GM10248 (cell line): ENCODE data around the gene FGFBP2.
A peak's percentile ranks its signal among the peaks of the same experiment; 100 is the strongest.

Experiments used
- CTCF ChIA-PET: fragments of 300-600 bp; sonication (Branson Sonifier 250); formaldehyde crosslinking; extraction: SDS; loops from one replicate; lab custom pipeline; 2021; ENCODE audit warnings: antibody characterized with exemption; lab: Yijun Ruan, JAX
- POLR2A ChIA-PET: fragments of 350-650 bp; sonication (Branson Sonifier 250); formaldehyde crosslinking; extraction: SDS; loops from one replicate; lab custom pipeline; 2020; ENCODE audit warnings: antibody characterized with exemption; lab: Yijun Ruan, JAX
- DNase-seq: peaks from one replicate; pipeline ENCODE4 v3.0.0; 2012; ENCODE audit errors: extremely low spot score
- TF ChIP-seq, protein P1 (sequence below): IDR thresholded peaks from 2 replicates; pipeline ENCODE4 v1.5.1; 2012; ENCODE audit warnings: mild to moderate bottlenecking, low read depth; ENCODE audit errors: extremely low read depth, missing control alignments, control extremely low read depth

FGFBP2 gene, protein sequence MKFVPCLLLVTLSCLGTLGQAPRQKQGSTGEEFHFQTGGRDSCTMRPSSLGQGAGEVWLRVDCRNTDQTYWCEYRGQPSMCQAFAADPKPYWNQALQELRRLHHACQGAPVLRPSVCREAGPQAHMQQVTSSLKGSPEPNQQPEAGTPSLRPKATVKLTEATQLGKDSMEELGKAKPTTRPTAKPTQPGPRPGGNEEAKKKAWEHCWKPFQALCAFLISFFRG

DNA sequence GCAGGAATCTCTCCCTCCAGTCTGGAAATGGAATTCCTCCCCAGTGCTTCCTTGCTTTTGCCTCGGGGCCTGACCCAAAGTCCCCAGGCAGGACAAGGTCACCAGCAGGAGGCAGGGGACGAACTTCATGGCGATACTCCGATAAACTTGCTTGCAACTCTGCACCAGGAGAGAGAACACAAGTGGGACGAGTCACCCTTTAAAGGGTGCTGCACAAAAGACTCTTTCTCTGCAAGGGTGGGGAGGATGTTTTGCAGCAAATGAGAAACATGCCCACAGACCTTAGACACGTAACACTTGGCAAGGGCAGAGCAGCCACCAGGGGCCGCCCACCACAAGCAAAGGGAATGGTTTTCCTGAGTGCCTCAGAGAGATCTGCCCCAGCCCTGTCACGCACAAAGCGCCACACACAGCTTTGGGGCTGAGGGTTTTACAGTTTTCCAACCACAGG lies at the start of gene FGFBP2:
Gene FGFBP2 (minus strand): TSS at position 175 of the 451 bp plus-strand sequence. CDS start 46 bp downstream, at position 129.
- ChIA-PET CTCF (interaction anchor here (0.7 to 2.6 kb wide), 4 partner anchors 9 to 302 kb away, joined by 3 to 10 read pairs (median 4); no protein-coding TSS in a partner anchor), POLR2A (no interaction called here)
- TF ChIP-seq, protein P1, sequence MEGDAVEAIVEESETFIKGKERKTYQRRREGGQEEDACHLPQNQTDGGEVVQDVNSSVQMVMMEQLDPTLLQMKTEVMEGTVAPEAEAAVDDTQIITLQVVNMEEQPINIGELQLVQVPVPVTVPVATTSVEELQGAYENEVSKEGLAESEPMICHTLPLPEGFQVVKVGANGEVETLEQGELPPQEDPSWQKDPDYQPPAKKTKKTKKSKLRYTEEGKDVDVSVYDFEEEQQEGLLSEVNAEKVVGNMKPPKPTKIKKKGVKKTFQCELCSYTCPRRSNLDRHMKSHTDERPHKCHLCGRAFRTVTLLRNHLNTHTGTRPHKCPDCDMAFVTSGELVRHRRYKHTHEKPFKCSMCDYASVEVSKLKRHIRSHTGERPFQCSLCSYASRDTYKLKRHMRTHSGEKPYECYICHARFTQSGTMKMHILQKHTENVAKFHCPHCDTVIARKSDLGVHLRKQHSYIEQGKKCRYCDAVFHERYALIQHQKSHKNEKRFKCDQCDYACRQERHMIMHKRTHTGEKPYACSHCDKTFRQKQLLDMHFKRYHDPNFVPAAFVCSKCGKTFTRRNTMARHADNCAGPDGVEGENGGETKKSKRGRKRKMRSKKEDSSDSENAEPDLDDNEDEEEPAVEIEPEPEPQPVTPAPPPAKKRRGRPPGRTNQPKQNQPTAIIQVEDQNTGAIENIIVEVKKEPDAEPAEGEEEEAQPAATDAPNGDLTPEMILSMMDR: no peak
- DNase-seq: peak; percentile 28

DNA sequence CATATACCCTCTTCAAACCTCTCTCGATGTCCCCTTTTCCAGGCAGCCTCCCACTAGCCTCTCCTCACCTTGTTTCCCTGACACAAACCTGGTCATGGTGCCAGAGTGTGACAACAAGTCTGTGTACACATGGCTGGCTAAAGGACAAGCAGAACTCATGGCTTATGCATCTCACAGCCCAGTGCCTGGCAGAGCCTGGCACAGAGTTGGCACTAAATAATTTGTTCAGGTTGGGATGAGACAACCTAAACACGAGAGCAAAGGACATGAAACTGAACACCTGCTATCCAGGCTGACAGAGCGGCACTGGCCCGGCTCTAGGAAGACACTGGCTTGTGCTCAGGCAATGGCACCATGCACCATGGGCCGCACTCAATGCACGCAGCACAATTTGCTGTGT lies 48.2 kb upstream of the FGFBP2 start:
- ChIA-PET CTCF (interaction anchor here (1.6 kb wide), 1 partner anchor 10 kb away, joined by 7 read pairs; no protein-coding TSS in a partner anchor), POLR2A (no interaction called here)
- TF ChIP-seq, protein P1: no peak
- DNase-seq: no peak

DNA sequence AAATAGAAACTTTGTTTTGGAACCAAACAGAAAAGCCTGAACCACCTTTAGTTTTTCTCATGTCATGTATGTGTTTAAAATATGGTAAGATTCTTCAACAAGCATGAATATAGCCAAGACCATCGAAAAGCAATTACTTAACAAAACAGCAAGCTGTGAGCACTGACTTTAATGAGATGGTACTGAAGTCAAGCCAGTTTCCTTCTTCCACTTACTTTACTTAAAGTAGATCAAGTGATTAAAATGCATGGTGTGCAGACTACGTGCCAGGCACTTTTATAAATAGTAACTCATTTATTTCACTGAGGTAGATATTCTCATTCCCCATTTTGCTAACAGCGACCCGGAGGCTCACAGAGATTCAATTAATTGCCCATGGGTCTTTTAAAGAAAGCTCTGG lies 46.2 kb upstream of the FGFBP2 start:
- ChIA-PET POLR2A (no interaction called here), CTCF (interaction anchor here (1.8 kb wide), 1 partner anchor 53 kb away, joined by 5 read pairs; no protein-coding TSS in a partner anchor)
- TF ChIP-seq, protein P1: no peak
- DNase-seq: no peak

DNA sequence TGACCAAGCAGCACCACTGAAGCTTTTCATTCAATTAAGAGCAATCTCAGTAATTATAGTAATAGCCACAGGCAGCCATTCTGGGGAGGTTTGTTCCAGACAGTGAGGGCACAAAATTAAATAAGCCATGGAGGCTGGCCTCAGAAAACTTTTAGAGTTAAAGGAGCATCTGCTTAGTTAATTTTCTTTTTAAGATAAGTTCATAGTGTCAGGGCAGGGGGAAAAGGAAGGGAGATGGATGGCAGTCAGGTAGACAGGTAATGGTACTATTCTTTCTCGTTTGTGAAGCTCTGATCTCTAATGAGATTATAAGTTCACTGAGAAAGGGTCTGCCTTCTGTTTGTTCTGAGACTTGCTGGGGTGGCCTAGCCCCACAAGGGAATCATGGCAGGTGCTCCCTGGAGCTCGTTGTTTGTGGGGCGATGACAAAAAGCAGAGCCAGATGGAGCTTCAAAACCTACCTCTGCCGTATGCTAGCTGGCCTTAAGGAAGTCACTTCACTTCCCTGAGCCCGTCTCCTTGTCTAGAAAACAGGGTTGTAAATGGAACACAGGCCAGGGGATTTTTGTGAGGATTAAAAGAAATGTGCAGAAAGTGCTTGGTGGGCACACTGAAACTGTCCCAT lies 44.6 kb upstream of the FGFBP2 start:
- ChIA-PET CTCF (interaction anchor here (1.0 to 6.2 kb wide), 7 partner anchors 8 to 201 kb away, joined by 3 to 24 read pairs (median 3); no protein-coding TSS in a partner anchor), POLR2A (no interaction called here)
- TF ChIP-seq, protein P1: no peak
- no peak for DNase-seq

DNA sequence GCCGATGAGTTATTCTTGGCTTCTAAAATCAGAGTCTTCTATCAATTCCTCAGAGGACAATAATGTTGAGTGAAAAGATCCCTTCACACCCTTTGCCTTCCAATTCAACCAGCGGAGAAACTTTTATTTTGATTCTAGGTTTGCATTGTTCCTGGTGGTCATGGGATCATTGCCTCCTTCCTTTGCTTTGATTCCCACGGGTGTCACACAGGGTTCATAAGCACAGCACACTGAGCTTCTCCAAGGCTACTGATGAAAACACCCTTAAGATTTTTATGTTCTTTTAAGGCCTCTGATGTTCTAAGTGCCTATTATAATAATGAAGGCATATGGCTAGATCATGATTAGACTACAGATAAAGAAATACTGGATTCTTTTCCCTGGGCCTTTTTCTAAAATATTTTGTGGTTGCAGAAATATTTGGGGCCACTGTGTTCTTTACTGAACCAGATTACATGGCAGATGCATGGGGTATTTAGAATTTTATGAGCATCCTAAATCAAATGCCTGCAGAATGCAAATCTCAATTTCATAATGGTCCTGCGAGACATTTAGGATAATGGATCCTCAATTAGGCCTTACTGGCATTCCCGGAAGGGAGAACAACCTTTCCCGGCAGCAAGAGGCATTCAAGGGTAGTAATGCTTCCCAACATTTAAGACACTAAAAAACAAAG lies 43.9 kb upstream of the FGFBP2 start:
- CTCF ChIA-PET: interaction anchor here (1.2 to 6.2 kb wide), 7 partner anchors 7 to 200 kb away, joined by 3 to 24 read pairs (median 4); no protein-coding TSS in a partner anchor
- POLR2A ChIA-PET: no interaction called here
- TF ChIP-seq, protein P1: no peak
- no peak for DNase-seq

DNA sequence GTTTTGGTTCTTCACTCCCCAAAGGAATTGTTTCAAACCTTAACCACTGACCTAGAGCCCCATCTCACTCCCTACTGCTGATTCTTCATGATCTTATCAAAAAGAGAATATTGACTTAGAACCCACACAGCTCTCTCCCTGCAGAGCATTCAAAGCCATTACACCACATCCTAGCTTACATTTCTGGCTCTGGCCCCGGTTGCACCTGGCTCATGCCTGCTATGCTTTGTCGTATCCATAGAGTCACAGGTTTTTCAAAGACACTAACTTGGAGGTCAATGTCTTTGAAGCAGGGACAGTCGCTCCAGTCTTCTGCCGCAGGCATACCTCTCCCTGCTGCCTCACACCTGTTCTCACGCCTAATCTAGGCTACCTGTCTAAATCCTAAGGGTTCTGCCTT lies 42.7 kb upstream of the FGFBP2 start:
- DNase-seq: no peak
- ChIA-PET POLR2A (no interaction called here), CTCF (interaction anchor here (1.0 to 6.2 kb wide), 8 partner anchors 9 to 200 kb away, joined by 3 to 24 read pairs (median 3); no protein-coding TSS in a partner anchor)
- TF ChIP-seq, protein P1: no peak
